ENCODE measurements around the gene CNOT11.

GRCh38 chr2:101277111-101277510, 24.4 kb downstream of the CNOT11 start:
- TF ChIP-seq CTCF (optimal IDR thresholded peaks at IDR 0.05 in 1 of 3, IDR thresholded peaks at IDR 0.05 in 1 of 3, conservative IDR thresholded peaks at IDR 0.05 in 1 of 3; ENCODE audit: extremely low read depth in 1 of 3, insufficient read depth in 2 of 3, low read length in 3 of 3): no peak
- no peak for TF ChIP-seq EZH2 (IDR thresholded peaks at IDR 0.05; ENCODE audit: low read length)

Measured in keratinocyte (primary cell).